Measurements from ENCODE around the gene RBMS1.

- TF ChIP-seq, protein P1, sequence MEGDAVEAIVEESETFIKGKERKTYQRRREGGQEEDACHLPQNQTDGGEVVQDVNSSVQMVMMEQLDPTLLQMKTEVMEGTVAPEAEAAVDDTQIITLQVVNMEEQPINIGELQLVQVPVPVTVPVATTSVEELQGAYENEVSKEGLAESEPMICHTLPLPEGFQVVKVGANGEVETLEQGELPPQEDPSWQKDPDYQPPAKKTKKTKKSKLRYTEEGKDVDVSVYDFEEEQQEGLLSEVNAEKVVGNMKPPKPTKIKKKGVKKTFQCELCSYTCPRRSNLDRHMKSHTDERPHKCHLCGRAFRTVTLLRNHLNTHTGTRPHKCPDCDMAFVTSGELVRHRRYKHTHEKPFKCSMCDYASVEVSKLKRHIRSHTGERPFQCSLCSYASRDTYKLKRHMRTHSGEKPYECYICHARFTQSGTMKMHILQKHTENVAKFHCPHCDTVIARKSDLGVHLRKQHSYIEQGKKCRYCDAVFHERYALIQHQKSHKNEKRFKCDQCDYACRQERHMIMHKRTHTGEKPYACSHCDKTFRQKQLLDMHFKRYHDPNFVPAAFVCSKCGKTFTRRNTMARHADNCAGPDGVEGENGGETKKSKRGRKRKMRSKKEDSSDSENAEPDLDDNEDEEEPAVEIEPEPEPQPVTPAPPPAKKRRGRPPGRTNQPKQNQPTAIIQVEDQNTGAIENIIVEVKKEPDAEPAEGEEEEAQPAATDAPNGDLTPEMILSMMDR (IDR thresholded peaks at IDR 0.05; ENCODE audit: low read depth, low read length, poor library complexity, severe bottlenecking): no peak
- no peak for TF ChIP-seq EZH2phosphoT487 (IDR thresholded peaks at IDR 0.05; ENCODE audit: borderline replicate concordance, low read length)
Observed at GRCh38 chr2:160427629-160428404, 65.8 kb downstream of the RBMS1 start.

Data from DOHH2 (cell line).